ENCODE measurements around the gene TLE1. TPM values are rescaled to one million over a fixed set of nuclear protein-coding genes. Genes with fewer than 3 reads are reported as not detected.
A peak's percentile ranks its signal among the peaks of the same experiment; 100 is the strongest.
"Not testable (repeated sequence)": the region's sequence is repeated elsewhere in the genome, so short reads cannot be mapped to it uniquely, and the experiment has no call there.

Gene TLE1
- total RNA-seq, 1 donor from 2014 or later: not detected

DNA sequence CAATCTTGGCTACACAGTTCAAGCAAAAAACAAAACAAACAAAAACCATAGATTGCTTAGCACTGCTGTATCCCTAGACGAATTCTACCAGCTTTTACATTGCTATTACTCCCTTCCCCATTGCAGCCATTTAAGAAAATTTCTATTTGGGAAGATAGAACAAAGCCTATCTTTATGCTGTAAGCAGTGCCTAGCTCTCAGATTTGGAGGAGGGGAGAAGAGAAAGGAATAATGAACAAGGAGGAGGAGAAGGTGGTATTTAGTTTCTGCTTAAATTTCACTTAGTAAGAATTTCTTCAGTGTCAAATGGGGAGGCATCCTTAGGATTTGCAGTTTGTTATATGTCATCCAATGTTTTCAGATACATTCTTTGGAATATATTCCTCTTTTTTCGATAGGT lies 16.2 kb upstream of the TLE1 start:
- Mint-ChIP-seq H3K4me3 (no peak overlapping the region), H3K27ac (no peak overlapping the region), H3K9me3 (no peaks in the 10 kb centered on the region), H3K36me3 (ENCODE audit: low read depth) (no peaks in the 10 kb centered on the region), H3K27me3 (ENCODE audit: insufficient read depth) (no peaks in the 10 kb centered on the region), H3K4me1 (ENCODE audit: low read depth) (no peaks in the 10 kb centered on the region)
- intact Hi-C loops (cut with micrococcal nuclease): no loop called here
- no peak for DNase-seq (ENCODE audit: low spot score)

DNA sequence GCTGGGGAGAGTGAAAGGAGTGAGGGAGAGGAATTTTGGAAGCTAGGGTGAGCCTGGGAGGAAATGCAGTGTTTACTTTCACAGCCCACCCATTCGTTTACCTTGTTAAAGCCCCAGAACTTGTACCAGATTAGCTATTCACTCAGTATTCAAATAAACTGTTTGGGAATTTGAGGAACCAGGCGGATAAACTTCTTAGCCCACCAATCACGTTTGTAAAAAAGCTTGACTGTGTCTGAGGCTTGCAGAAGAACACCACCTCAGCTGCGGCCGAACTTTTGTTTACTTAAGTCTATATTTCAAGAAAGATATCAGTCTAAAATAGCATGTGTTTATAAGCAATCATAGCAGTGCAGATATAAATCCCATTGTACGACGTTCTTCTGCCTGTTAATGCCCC lies 5.2 kb upstream of the TLE1 start:
- H3K9me3 Mint-ChIP-seq: no peaks in the 10 kb centered on the region
- no peaks in the 10 kb centered on the region for H3K36me3 Mint-ChIP-seq (ENCODE audit: low read depth)
- no peak overlapping the region for H3K27ac Mint-ChIP-seq
- no peaks in the 10 kb centered on the region for H3K4me1 Mint-ChIP-seq (ENCODE audit: low read depth)
- DNase-seq (ENCODE audit: low spot score): no peak
- peaks cover 21% of the 10 kb centered on the region for H3K27me3 Mint-ChIP-seq (ENCODE audit: insufficient read depth)
- no peak overlapping the region for H3K4me3 Mint-ChIP-seq
- intact Hi-C loops (cut with micrococcal nuclease): no loop called here

GRCh38 chr9:81693671-81694378 lies 4.5 kb upstream of the TLE1 start:
- H3K27me3 Mint-ChIP-seq (ENCODE audit: insufficient read depth): peaks cover 21% of the 10 kb centered on the region
- no peaks in the 10 kb centered on the region for H3K9me3 Mint-ChIP-seq
- no peak overlapping the region for H3K4me3 Mint-ChIP-seq
- no peak overlapping the region for H3K27ac Mint-ChIP-seq
- no peaks in the 10 kb centered on the region for H3K36me3 Mint-ChIP-seq (ENCODE audit: low read depth)
- DNase-seq (ENCODE audit: low spot score): no peak
- intact Hi-C loops (cut with micrococcal nuclease): no loop called here
- no peaks in the 10 kb centered on the region for H3K4me1 Mint-ChIP-seq (ENCODE audit: low read depth)

- Mint-ChIP-seq H3K4me3 (peak overlapping the region; percentile 83), H3K36me3 (ENCODE audit: low read depth) (no peaks in the 10 kb centered on the region), H3K27me3 (ENCODE audit: insufficient read depth) (peaks cover 21% of the 10 kb centered on the region), H3K9me3 (no peaks in the 10 kb centered on the region), H3K27ac (peak overlapping the region; percentile 63), H3K4me1 (ENCODE audit: low read depth) (peaks cover 5% of the 10 kb centered on the region)
- intact Hi-C loops (cut with micrococcal nuclease): no loop called here
- DNase-seq (ENCODE audit: low spot score): no peak
Measured at GRCh38 chr9:81690251-81690851, 1.0 kb upstream of the TLE1 start.

GRCh38 chr9:81689093-81689342 lies 329 bp downstream of the TLE1 start:
- H3K4me1 Mint-ChIP-seq (ENCODE audit: low read depth); DNase-seq (ENCODE audit: low spot score); H3K9me3 Mint-ChIP-seq; H3K36me3 Mint-ChIP-seq (ENCODE audit: low read depth); H3K27ac Mint-ChIP-seq; intact Hi-C loops (cut with micrococcal nuclease): not testable (repeated sequence)
- peak overlapping the region; percentile 81 for H3K4me3 Mint-ChIP-seq
- H3K27me3 Mint-ChIP-seq (ENCODE audit: insufficient read depth): peaks cover 21% of the 10 kb centered on the region

GRCh38 chr9:81688262-81689092 lies 870 bp downstream of the TLE1 start:
- intact Hi-C loops (cut with micrococcal nuclease); H3K36me3 Mint-ChIP-seq (ENCODE audit: low read depth); H3K4me1 Mint-ChIP-seq (ENCODE audit: low read depth); DNase-seq (ENCODE audit: low spot score); H3K9me3 Mint-ChIP-seq; H3K27ac Mint-ChIP-seq: not testable (repeated sequence)
- Mint-ChIP-seq H3K4me3 (peak overlapping the region; percentile 81), H3K27me3 (ENCODE audit: insufficient read depth) (peaks cover 21% of the 10 kb centered on the region)

- no peak for DNase-seq (ENCODE audit: low spot score)
- H3K9me3 Mint-ChIP-seq: no peaks in the 10 kb centered on the region
- H3K4me3 Mint-ChIP-seq: peak overlapping the region; percentile 56
- H3K27ac Mint-ChIP-seq: no peak overlapping the region
- no peaks in the 10 kb centered on the region for H3K36me3 Mint-ChIP-seq (ENCODE audit: low read depth)
- intact Hi-C loops (cut with micrococcal nuclease): no loop called here
- H3K4me1 Mint-ChIP-seq (ENCODE audit: low read depth): peaks cover 8% of the 10 kb centered on the region
- peaks cover 21% of the 10 kb centered on the region for H3K27me3 Mint-ChIP-seq (ENCODE audit: insufficient read depth)
Measured at GRCh38 chr9:81687521-81688261, 1.7 kb downstream of the TLE1 start.

GRCh38 chr9:81686614-81687520 lies 2.5 kb downstream of the TLE1 start:
- H3K4me3 Mint-ChIP-seq: peak overlapping the region; percentile 55
- H3K9me3 Mint-ChIP-seq: no peaks in the 10 kb centered on the region
- H3K27ac Mint-ChIP-seq: no peak overlapping the region
- H3K36me3 Mint-ChIP-seq (ENCODE audit: low read depth): no peaks in the 10 kb centered on the region
- intact Hi-C loops (cut with micrococcal nuclease): no loop called here
- peaks cover 12% of the 10 kb centered on the region for H3K4me1 Mint-ChIP-seq (ENCODE audit: low read depth)
- no peak for DNase-seq (ENCODE audit: low spot score)
- peaks cover 23% of the 10 kb centered on the region for H3K27me3 Mint-ChIP-seq (ENCODE audit: insufficient read depth)

DNA sequence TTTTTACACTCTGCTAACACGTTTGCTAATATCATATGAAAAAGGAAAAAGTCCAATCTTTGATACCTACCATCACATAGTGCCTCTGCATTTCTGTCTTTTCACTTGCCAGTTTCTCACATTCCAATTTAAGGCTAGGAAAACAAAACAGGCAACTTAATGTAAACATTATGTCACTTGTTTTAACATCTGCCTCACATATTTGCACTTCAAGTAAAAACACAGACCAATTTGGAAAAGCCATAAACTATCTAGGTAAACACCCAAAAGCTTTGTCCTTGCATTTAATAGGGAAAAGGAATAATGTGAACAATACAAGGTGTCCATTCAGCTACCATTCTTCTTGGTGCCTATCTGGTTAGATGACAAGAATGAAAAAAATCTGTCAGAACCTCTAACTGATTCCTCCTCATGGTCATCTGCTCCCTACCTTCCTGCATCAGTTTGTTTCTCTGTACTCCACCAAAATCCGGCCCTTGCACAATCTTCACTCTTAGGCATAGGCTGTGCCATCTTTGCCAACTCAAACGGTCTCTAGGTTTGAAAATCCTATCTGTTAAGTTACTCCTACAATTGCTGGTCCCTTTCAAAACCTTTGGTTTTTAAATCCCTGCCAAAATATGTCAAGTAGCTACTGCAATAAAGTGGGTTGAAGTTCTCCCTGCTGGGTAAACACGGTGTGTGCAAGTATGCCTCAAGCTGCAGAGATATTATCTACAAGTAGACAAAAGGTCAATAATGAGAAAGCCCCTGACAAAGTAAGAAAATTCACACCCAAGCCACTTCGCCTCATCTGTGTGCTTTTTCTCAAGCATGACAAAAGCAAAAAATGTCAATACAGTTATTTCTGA lies 3.4 kb downstream of the TLE1 start:
- Mint-ChIP-seq H3K36me3 (ENCODE audit: low read depth) (no peaks in the 10 kb centered on the region), H3K4me3 (no peak overlapping the region), H3K27me3 (ENCODE audit: insufficient read depth) (peaks cover 20% of the 10 kb centered on the region), H3K27ac (no peak overlapping the region), H3K9me3 (no peaks in the 10 kb centered on the region), H3K4me1 (ENCODE audit: low read depth) (peaks cover 12% of the 10 kb centered on the region)
- intact Hi-C loops (cut with micrococcal nuclease): no loop called here
- no peak for DNase-seq (ENCODE audit: low spot score)

- H3K27me3 Mint-ChIP-seq (ENCODE audit: insufficient read depth): peaks cover 8% of the 10 kb centered on the region
- H3K27ac Mint-ChIP-seq: no peak overlapping the region
- H3K9me3 Mint-ChIP-seq: no peaks in the 10 kb centered on the region
- H3K4me3 Mint-ChIP-seq: no peak overlapping the region
- intact Hi-C loops (cut with micrococcal nuclease): no loop called here
- no peaks in the 10 kb centered on the region for H3K36me3 Mint-ChIP-seq (ENCODE audit: low read depth)
- DNase-seq (ENCODE audit: low spot score): no peak
- peaks cover 12% of the 10 kb centered on the region for H3K4me1 Mint-ChIP-seq (ENCODE audit: low read depth)
Measured at GRCh38 chr9:81684635-81685034, 4.7 kb downstream of the TLE1 start.

DNA sequence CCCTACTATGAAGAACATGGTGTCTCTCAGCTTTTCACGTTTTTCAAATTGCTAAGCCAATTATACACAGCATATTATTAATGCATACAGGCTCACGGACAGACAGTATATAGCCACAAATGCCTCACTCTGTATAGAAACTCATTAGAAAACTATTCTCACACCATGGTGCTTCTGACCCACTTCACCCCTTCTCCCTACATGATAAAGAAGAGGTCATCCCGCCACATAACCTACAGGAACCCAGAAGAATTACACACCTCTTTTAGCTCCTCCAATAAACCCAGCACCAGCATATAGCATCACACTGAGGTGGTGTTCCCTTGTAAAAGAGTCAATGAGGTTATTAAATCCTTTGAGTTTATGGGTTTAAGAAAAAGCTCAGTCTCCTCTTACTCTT lies 5.6 kb downstream of the TLE1 start:
- Mint-ChIP-seq H3K9me3 (no peaks in the 10 kb centered on the region), H3K27ac (no peak overlapping the region), H3K27me3 (ENCODE audit: insufficient read depth) (peaks cover 8% of the 10 kb centered on the region), H3K4me3 (no peak overlapping the region), H3K4me1 (ENCODE audit: low read depth) (peaks cover 12% of the 10 kb centered on the region), H3K36me3 (ENCODE audit: low read depth) (no peaks in the 10 kb centered on the region)
- DNase-seq (ENCODE audit: low spot score): no peak
- intact Hi-C loops (cut with micrococcal nuclease): no loop called here
